NCI-H2227 treated with DMSO at 0.1 percent for 48 hours (cell line): Measurements from ENCODE around the gene C2orf81.

Experiments used
- DNase-seq: peaks from one replicate; lab custom pipeline; 2025; lab: John Stamatoyannopoulos, UW

Gene C2orf81

DNA sequence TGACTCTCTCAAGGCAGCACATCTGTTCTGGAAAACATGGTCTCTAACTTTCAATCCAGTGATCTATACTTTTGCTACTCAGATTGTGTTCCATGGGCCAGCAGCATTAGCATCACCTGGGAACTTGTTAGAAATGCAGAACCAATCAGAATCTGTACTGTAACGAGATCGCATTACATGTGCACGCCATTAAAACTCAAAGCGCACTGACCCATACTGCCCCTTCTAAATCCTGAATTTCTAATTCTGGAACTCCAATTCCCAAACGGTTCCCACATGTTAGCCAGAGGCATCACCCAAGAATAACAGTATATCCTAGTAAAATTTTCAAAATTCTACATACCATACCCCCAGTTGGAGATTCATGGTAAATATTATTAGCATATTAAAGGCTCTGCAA lies 30.8 kb downstream of the C2orf81 start:
- DNase-seq, result no peak

DNA sequence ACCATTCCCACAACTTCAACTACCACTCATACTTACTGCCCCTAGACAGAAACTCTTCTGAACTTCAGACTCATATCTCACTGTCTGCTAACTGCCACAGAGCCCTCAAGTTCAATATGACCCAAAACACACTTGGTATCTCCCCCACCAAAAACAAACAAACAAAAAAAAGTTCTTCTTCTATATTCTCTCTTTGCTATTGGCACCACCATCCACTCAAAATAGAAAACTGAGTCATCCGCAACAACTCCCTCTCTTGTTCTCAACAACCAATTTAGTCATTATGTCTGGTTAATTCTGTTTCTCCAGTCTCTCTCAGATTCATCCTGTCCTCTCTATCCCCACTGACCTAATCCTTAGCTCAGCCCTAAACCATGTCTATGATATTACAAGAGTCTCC lies 34.1 kb downstream of the C2orf81 start:
- DNase-seq, result no peak

- DNase-seq, result no peak
Observed at GRCh38 chr2:74385396-74385795, 36.0 kb downstream of the C2orf81 start.

GRCh38 chr2:74384051-74384450 lies 37.4 kb downstream of the C2orf81 start:
- DNase-seq, result no peak

GRCh38 chr2:74383254-74383653 lies 38.2 kb downstream of the C2orf81 start:
- DNase-seq, result no peak

GRCh38 chr2:74381751-74382150 lies 39.7 kb downstream of the C2orf81 start:
- DNase-seq, result no peak

DNA sequence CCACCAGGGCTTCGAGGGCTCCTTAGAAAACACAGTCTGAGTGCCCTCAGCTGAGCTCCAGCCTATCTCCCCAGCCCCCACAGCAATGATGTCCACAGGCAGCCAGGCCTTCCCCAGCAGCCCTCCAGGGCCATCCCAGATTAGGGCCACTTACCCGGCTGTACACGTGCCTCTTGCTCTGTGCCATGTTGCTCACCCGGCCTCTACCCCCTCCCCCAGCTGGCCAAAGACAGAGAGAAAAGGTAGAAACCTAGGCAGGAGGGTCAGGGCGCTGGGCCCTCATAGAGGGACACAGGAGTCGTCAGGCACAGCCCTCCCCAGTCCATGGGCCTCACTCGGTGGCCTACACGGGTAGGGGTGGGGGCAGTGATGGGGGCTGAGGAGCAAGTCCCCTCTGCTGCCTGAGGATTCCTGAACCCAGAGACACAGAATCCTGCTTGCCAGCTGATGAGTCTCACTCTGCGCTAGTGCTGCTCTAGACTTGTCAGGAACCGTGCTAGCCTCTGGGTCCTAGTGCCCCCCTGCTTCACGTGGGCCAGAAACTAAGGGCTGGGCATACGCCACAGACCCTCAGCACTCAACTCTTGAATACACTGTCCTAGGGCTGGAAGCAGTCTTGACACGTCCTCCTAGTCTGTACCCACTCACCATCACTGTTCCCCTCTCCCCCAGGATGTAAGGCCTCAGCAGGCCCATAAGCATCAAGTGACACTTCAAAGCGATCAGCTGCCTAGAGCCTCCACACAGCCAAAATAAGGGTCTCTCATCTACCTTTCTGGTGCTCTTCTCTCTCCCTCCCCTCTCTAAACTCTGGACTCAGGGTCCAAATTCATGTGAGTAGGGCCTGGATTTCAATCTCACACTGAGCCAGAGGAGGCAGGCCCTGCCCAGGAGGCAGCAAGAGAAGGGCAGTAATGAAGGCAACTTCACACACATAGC lies 41.3 kb downstream of the C2orf81 start, which contains the start of gene DCTN1:
Gene DCTN1, minus strand, starts transcription at position 461 of the 939 bp plus-strand sequence. Its CDS starts 274 bp downstream, at position 187.
- peak; percentile 15 for DNase-seq

DNA sequence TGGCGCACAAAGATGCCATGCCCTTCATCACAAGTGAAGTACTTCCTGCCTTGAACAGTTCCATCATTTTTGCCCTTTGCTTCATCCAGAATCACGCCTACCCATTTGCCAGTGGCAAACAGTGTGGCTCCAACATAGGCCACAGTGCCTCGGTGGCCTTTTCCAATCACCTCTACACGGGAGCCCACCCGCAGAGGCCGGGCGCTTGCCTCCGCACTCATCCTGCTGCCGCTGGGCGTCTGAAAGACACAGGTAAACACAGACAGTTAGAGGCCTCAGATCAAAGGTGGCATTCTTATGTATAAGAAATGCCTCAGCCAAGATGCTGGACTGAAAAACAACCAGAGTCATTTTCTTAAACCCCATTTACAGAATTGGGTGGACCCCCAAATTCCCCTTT lies 43.4 kb downstream of the C2orf81 start:
- DNase-seq, result no peak

- no peak for DNase-seq
Observed at GRCh38 chr2:74375838-74376237, 45.6 kb downstream of the C2orf81 start.

DNA sequence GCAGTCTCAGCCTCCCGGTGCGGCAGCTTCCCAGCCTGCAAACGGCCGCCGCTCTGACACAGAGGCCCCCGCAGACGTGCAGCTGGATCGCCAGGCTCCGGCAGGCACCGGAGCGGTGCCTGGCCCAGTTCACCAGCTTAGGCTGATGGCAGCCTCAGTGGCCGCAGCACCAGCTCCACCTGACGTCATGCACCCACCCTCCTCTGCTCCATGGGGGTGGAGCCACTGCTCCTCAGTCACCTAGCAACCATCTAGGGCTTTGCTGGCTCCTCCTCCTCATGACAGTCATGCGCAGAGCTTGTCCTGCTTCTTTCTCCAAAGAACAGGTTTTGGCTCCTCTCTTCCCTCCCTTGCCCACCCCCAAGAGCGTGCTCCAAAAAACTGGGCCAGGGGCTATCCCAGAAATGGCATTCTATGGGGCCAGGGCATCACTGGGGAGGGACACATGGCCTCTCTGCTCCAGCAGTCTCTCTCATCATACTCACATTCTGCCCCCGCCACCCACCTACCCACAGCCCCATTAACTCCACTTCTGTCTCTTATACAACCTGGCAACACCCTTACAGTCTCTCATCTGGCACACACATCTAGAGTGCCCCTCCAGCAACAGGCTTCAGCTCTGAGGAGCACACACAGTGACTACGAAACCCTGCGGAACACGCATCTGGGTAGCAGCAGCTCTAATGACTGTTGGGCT lies 46.8 kb downstream of the C2orf81 start:
- DNase-seq, result peak; percentile 90

DNA sequence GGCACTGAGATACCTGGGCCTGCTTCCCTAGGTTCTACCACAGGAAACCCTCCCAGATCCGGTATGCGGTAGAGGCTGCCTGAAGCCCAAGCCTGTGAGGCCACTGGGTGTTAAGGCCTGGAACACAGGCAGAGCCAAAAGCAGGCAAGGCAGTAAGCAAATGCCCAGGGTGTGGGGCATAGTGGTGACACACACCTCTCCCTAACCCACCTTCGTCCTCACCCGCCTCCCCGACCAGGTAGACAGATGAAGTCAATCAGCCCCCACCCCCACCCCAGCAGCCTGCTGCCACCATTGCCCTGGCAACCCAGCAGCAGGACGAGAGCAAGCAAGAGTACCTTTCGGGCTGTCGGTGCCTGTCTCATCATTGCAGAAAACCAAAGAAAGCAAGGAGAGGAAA lies 47.4 kb downstream of the C2orf81 start:
- DNase-seq, result no peak

DNA sequence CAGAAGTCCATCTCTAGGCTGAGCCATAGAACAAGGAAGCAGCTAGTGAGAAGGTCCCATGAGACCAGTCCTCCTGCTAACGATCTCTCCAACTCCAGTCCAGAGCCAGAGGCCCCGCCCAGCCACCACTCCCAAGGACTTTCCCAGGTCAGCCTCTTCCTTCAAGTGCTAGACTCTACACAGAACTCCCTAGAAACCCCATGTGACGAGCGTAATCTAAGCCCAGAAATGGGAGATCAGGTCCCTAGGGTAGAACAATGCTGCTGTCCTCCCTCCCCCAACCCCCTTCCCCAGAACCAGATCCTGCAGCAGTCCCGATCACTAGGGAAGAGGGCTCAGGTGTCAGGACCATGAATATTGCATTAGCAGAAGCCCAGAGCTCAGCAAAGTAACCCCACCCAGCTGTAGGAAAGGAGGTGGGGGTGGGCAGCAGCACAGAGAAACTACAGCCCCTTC lies 48.2 kb downstream of the C2orf81 start:
- DNase-seq, result no peak

DNA sequence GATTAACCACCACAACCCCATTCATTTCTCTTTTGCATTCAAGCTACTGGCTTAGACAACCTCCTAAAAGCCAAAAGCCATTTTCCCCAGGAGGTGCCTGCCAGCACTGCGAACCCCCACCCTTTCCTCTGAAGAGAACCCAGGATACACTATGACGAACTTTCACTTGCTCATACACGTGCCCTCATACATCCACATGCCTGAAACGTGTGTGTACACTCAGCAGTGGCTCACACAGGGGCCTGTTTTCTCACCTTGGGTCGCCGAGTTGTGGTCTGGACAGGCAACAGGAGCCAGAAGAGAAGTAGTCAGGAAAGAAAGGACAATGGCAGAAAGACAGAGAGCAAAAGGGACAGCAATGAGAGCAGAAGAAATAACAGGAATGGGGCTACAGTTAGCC lies 48.7 kb downstream of the C2orf81 start:
- no peak for DNase-seq

DNA sequence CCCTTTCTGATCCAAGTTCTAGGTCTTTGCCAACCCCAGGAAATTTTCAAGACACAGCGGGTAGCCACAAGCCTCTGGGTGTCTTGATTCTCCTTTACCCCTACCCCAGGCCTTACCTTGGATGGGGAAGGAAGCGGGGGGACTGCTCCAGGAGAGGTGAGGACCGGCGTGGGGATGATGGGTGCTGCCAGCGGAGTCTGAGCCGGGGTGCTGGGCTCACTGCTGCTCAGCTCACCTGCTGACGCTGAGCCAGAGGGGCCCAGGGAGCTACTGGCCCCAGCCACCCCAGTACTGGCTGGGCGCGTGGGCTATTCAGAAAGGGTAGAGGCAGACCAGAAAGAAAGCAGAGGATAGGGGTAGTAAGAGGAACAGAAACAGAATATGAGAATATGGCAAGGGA lies 50.0 kb downstream of the C2orf81 start:
- DNase-seq, result no peak

DNA sequence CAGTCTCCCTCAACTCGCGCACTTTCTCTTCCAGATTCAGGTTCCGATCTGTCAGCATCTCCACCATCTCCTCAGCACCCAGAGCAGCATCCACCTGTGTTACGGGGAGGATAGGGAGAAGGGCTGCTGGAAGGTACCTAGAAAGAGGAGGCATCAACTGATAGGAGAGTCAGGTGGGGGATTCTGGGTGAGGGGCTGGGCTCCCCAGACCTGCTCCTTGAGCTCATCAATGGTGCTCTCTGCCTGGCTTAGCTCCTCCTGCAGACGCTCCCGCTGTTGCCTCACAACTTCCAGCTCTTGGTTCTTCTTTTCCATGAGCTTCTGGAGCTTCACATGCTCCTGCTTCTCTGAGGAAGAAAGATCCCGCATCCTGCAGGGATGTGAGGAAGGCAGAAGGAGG lies 51.4 kb downstream of the C2orf81 start:
- no peak for DNase-seq

DNA sequence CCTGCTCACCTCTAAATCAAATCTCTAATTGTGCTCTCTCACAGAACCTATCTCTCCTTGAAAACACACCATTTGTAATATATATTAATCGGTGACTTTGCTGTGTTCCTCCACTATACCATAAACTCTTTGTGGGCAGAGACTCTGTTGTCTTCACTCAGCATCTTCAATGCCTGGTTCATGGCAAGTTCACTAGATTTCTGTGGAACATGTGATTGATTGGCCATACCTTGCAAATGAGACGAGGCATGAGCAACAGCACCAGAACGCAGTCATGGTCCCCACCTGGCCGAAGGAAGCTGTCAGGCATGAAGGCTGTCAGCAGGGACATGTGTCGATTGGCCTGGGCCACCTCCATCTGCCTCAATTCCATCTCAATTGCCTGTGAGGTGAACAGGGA lies 52.9 kb downstream of the C2orf81 start:
- DNase-seq, result no peak

DNA sequence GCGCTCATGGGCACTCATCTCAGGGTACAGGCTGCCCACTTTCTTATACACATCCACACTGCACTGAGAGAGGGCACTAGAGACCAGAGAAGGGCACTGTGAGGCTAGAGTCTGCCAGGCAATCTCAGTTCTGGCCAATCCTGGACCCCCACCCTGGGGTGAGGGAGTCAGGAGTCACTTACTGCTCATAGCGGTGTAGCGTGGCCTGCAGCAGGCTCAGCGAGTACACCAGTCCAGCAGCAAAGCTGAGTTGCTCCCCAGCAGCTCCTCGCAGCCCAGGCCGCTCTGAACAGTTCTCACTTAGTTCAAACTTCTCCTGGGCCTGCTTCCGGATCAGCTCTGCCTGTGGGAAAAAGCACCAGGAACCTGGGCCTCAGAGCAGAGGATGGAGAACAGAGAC lies 53.6 kb downstream of the C2orf81 start:
- no peak for DNase-seq

DNA sequence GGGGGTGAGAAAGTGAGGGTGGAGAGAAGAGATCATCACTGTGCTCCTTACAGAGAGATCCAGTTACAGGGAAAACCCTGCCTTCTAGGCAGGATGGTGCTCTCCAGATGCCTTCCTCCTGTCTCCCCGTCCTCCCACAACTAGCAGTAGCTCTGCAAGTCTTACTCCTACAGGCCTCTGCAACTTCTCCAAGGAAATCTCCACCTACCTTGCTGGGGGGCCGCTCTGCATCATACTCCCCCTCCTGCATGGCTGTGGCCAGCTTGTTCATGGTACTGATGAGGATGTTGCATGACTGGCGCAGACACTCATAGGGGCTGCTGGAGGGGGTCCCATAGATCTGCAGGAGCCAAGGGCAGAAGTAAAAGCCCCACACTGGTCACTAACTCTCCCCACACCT lies 55.4 kb downstream of the C2orf81 start:
- no peak for DNase-seq

DNA sequence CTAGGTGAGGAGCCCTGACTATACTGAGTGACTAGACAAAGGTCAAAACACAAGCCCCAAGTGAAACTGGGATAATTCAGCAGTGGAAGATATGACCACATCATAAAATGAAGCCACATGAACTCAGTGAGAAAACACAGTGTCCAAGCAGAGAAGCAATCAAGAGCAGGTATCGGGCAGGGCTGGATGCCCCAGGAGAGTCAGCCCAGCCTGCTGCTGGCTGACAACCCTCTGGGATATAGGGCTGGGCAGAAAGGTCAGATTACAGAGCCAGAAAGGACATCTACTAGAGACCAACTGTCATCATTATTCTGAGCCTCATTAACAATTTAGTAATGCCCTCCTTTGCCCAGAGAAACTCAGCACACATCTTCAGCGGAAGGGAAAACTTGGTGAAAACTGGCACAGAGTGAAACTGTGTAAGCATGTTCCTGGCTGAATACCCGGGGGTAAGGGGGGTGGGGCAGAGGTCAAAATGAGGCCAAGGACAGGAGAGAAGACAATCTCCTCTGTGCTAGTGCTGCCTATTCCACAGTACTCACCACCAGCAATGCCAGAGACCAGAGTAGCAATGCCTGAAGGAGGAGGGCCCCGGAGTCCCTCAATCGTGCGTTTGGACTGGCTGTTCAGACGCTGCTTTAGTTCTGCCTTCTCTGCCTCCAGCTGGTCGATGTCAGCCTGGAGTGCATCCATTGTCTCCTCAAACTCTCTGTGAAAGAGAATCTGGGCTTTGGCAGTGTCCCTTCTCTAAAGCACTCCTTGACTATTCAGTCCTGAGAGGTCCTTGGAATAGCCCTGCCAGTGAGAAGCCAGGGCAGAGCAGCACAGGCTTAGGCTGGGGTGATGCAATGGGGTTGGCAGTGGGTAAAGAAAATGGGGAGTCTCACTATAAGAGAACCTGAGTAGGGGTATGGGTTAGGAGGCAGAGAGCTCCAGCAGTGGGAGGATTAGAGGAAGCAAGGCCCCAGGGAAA lies 56.6 kb downstream of the C2orf81 start:
- no peak for DNase-seq
